CD4-positive, alpha-beta T cell treated with Interleukin-21 for 1 hour (primary cell): ENCODE measurements around the gene SERPINB10.
A peak's percentile ranks its signal among the peaks of the same experiment; 100 is the strongest.

Source experiments
- DNase-seq: peaks from one replicate; pipeline ENCODE4 v3.0.0-alpha.2; 2020

The SERPINB10 gene

DNA sequence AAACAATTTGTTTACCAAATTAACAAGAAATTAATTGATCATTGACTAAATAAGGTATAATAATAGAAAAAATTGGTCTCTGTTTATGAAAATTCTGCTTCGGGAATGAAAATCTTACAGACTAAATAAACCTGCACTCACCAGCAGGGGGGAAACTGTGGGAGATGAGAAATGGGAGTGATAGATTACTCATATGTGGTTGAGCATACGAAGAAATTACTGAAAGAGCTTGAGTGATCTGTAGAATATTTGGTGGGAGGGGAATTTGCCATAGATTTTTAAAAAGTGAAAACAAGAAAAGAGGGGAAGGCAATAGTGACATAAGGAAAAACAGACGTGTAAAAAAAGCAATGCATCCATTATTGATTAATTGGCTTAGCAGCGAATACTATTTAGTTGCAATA is 43.5 kb downstream of the SERPINB10 start:
- DNase-seq, result no peak

DNA sequence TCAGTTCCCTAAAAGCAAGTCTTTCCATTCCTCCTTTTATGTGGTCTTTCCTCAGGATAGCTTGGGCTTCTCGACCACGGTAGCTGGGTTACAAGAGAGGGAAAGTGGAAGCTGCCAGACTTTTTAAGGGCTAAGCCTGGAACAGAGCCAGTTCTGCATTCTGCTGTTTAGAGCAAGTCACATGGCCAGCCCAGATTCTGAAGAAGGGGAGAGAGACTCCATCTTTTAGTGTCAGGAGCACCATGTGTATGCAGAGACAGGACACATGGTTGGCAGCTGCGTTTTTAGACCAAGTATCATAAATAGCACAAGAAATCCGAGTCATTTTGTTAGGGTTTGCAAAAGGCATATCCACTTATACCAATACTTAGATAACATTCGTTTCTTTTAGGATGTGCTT is 46.1 kb downstream of the SERPINB10 start:
- no peak for DNase-seq

DNA sequence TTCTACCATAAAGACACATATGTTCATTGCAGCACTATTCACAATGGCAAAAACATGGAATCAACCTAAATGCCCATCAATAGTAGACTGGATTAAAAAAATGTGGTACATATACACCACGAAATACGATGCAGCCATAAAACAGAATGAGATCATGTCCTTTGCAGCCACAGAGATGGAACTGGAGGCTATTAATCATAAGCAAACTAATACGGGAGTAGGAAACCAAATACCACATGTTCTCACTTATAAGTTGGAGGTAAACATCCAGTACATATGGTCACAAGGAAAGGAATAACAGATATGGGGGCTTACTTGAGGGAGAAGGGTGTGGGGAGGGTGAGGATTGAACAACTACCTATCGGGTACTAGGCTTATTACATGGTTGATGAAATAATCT is 49.0 kb downstream of the SERPINB10 start:
- no peak for DNase-seq

DNA sequence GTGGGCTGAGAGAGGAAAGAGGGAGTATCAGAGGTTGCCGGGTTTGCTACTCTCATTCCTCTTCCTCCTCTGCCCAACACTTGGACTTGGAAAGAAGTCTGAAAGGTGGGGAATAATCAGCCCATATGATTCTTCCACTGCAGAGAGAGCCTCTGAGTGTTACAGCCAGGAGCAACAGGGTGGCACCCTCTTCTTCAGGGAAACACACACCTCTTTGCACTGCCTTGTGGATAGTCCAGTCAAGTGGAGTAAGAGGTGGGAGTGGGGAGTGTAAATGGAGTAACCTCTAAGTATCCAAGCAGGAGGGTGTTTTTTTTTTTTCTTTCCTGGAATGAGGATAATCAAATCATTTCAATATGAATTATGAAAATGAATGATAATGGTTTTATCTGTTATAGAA is 53.1 kb downstream of the SERPINB10 start:
- DNase-seq, result no peak

DNA sequence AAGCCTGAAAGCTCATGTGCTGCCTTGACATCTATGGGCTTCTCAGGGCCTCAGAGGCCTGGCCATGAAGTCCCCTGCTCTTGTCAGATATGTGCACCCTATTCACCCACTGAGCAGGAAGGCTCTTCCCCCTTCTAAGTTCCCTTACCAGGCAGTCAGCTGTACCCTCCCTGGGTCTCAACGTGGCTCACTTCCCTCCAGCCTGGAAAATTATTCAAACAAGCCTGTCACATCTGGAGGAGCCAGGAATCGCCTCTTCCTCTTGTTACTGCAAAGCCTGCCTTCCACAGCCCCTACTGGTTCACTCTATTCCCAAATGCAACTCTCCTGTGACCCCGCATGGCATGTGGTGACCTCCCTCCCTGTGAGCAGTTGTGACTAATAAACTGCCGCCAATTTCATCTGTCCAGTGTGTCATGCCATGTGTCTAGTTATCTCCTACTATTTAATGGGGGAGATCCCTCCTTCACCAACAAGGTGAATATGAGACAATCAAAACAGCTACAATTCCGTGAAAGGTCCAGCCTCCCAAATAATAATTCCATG is 53.8 kb downstream of the SERPINB10 start:
- DNase-seq, result no peak

DNA sequence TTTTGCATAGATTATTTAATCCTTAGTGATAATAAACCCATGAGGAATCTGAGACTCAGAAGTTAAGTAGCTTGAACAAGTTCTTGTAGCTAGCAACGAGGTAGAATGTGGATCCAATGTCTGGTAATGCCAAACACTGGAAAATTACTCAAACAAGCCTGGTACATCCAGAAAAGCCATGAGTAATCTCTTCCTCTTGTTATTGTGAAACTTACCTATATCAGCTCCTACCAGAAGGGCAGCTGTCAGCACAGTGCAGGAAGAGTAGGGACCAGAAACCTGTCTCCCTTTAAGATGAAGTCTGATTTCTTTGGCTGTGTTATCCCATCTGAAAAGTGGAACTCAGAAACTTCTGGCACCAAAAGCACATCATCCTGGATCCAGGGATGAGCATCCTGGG is 54.4 kb downstream of the SERPINB10 start:
- no peak for DNase-seq

DNA sequence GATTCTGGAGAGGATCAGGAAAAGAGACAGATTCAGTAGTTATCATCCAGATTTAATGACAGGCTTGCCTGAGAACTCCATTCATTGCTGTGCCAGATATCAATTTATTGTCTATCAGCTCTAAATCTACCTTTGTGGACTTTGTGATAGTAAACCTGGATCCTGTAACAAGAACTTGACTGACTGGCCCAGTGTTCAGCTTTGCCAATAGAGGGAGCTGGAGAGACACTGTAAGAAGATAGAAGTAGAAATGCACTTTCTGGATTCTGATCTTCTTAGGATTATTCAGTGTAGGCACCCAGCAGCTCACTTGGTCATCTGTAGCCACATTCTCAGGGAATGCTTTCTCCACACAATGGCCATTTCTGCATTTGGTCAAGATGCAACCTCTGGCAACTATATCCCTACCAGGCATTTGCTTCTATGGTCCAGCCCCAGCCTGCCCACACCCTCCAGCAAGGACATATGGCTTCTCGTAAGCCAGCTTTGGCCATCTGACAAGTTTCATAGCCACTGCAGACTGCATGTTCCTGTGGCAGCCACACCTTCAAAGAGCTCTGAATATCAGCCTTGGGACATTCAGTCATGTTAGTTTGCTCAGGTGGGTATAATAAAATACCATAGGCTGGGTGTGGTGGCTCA is 56.0 kb downstream of the SERPINB10 start:
- peak; percentile 75 for DNase-seq

DNA sequence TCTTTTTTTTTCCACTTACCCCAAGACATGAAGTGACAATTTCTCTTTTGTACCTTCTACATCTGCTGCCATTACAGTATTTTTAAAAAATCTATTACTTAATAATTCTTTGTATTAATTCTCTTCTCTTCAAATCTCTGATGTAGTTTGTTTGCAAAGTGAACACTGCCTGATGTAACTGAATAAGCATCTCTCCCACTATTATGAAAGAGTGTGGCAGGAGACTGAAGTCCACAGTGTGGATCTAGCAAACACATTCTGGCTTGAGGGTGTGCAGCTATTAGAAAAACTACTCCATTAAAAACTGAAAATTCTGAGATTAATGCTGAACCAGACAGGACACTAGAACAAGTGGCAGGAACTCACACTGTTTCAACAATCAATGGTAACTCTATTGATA is 57.1 kb downstream of the SERPINB10 start:
- DNase-seq, result no peak

DNA sequence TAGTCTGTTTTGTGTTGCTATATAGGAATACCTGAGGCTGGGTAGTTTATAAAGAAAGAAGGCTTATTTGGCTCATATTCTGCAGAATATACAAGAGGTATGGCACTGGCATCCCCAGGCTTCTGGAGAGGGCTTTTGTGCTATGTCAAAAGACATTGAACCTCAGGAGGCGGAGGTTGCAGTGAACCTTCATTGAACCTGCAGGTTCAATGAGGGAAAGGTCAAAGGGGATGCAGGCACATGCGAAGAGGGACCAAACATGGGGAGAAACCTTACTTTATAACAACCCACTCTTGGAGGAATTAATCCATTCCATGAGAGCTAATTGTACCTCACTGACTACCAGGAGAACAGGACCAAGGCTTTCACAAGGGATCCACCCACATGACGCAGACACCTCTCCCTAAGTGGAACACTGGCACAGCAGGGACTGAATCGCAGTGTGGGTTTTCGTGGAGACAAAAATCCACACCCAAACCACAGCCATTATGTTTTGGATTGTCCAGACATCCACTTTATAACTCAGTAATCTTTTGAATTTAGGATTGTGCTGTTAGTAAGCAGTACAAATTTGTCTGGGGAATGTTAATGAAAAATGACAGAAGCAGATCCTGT is 58.1 kb downstream of the SERPINB10 start:
- DNase-seq, result no peak

DNA sequence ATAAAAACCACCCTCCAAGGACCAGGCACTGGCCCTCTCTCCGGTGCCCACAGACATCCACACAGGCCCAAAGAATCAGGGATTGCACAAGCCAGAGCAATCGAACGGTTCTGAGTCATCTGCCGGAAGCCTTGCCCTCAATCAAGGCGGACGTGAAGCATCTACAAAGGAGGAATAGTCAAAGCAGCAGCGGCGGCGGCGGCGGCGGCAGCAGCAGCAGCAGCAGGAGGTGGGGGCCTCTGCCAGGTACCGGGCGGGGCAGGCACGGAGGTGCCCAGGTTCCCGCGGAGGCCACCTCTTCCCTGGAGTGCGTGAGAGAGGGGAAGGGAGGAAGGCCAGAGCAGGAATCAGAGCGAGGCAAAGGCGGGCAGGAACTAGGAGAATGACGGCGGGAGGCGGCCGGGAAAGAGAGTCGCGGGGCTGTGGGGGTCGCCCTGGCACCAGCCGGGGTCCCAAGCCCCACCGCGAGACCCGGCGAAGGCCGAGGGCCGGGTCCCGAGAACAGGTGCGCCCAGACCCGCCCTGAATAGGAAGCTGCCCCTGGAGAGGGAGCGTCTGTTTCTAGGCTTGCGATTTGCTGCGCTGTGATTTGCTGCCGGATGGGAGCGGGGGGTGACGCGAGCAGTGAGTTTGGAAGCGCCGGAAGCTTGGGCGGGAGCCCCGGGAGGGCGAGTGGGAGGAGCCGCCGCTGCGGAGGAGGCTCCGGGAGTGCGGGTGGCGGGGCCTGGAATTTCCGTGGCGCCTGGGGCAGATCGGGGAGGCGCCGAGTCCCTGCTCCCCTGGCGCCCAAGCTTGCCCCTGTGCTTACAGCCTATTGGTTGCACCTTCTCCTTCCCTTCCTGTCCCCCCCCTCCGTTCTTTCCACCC is 62.4 kb downstream of the SERPINB10 start, which contains the start of gene SERPINB8:
TSS of gene SERPINB8 (plus strand) at position 140 of the 867 bp plus-strand sequence. CDS start 8,228 bp downstream, outside the sequence.
- peak; percentile 81 for DNase-seq

DNA sequence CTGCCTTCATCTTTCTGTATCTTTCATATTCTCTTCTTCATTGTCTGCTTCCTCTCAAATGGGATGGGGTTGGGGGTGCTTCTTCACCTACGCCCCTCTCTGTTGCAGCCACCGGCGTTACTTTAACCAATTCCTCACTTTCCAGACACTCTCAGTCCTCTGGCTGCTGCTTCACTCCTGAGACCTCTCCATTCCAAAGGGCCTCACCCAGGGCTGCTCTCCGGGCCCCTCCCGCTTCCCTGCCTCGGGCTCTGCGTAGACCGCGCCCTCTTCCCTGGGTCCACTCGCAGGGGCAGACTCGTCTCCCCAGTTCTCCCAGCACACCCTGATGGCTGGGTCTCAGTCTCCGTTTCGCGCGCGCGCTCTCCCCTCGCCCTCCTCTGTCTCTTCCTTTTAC is 63.0 kb downstream of the SERPINB10 start:
- no peak for DNase-seq

DNA sequence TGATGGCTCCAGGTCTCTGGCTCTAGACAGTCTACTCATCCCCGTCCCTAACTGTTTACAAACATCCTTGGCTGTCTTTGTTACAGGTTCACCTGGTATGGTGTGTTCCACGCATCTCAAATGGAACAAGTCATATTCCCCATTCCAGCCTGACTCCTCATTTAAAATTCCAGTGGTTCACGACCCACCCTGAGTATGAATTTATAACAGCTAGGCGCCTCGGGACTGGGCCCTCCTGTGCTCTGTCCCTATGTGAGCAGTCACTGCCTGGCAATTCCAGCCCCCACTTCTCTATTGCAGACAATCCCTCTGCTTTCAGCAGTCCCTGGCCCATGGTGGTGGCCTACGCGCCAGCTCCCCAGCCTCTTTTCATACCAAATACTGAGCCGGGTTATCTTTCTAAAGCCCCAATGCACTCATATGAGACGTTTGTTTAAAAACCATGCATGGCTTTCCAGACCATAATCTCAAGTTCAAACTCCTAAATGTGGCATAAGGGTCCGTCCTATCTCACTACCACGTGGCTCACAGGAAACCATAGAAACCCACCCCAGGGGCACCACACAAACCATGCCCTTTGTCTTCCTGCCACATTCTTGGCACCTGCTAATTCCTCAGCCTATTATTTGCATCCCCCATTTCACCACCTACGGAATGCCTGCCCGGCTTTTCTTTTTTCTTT is 63.7 kb downstream of the SERPINB10 start:
- DNase-seq, result no peak

DNA sequence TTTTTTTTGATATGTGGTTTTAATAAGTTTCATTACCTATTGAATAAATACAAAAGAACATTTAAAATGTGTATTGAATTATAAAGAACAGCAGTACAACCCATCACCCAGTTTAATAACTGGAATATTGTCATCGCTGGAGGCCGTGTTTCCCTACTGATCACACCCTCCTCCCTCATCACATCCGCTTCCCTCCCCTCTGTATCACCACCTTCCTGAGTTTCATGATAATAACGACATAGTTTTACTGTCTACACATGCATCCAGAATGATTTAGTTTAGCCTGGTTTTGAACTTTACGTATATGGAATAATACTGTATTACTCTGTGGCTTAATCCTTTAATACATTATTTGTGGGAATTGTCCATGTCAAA is 64.2 kb downstream of the SERPINB10 start:
- DNase-seq, result no peak

DNA sequence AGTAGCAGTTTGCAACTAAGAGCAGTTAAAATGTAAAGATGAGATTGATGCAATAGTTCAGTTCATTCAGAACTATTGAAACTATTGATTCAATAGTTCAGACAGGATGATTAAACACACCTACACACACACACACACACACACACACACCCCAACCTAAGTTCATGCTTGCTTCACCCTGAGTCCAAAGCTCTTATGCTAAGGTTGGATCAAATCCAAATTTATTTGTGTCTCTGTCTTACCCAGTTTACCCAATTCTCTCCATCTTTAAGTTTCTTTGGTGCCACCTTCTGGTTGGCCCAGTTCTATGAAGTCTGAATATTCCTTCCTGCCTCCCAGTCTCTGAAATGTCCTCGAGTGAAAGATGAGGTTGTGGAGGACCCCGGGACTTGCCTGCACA is 67.2 kb downstream of the SERPINB10 start:
- DNase-seq, result peak; percentile 43

DNA sequence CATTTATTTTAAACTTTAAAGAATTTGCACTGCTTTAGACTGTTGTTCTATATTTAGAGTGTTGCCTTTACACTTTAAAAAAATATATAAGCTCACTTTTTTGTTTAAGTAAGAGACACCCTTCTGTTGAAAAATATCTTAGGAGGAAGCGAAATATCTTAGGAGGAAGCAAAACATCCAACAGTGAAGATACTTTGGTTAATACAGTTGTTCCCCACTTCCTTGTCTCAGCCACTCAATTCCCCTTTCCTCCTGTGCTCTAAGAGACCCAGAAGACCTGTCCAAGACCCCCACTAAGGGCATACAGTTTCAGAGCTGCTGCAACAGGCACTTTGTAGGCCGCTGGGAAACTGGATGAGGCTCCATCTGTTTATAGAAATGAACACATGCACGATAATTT is 67.9 kb downstream of the SERPINB10 start:
- no peak for DNase-seq

DNA sequence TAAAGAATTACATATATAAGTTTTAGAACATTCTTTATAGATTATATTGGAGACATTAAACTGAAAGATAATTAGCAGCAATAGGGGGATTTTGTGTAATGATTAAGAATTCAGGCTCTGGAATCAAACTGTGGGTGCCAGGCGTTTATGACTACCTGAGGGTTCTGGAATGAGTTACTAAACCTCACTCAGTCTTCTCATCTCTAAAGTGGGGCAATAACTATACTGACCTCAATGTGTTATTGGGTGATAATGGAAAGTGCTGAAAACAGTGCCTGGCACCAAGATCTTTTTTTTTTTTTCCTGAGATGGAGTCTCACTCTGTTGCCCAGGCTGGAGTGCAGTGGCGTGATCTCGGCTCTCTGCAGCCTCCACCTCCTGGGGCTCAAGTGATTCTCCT is 69.3 kb downstream of the SERPINB10 start:
- DNase-seq, result no peak

DNA sequence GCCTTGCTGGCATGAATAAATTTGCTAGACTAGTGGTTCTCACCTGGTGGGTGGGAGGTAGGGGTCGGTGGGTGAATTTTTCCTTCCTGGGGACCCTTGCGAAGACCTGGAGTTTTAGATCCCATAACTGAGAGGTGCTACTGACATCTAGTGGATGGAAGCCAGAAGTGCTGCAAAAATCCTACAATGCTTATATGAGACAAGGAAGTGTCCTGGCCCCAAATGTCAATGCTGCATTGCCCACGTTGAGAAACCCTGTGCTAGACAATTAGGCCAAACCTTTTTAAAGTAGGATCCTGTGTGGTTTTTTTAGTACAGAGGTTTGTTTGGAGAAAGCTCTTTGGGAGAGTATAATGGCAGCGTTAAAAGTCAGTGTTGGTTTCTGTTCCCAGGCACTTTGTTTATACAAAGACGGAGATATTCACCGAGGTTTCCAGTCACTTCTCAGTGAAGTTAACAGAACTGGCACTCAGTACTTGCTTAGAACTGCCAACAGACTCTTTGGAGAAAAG is 71.7 kb downstream of the SERPINB10 start:
- peak; percentile 62 for DNase-seq

DNA sequence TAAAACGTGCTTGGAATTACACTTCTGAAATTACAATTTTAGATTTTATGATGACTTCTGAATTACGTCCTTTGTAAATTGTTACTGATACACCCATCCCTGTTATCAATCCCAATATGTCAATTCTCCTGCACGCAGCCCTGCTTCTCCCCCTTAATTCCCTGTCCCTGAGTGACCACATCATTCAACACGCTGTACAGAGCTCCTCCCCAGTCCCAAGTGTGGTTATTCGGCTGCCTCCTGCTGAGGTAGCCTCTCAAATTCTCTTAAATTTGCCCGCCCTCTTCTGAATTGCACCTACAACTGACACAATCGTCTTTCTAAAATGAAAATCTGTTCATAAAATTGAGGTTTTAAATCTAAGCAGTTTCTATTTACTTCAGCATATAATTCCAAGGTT is 72.3 kb downstream of the SERPINB10 start:
- DNase-seq, result no peak

DNA sequence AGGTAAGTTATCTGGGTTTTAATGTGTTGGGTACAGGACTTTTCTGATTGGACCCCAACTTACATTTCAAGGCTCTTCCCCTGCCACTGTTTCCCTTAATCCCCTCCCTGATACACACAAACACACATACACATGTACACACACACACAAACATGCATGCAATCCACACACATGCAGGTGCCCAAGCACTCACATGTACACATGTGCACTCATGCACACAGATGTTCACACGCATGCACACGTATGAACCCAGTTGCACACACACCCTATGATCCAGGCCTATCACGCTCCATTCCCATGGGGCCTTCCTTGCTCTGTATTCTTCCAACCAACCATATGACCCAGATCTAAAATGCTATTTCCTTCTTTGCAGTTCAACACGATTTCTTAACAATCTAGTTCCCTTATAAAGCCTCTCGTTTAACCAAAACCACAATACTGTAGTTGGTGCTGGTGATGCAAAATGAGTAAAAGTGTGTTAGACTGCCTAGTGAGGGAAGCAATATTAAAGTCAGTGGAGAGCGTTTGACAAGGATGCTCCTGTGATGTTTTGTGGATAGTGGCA is 73.2 kb downstream of the SERPINB10 start:
- DNase-seq, result no peak

DNA sequence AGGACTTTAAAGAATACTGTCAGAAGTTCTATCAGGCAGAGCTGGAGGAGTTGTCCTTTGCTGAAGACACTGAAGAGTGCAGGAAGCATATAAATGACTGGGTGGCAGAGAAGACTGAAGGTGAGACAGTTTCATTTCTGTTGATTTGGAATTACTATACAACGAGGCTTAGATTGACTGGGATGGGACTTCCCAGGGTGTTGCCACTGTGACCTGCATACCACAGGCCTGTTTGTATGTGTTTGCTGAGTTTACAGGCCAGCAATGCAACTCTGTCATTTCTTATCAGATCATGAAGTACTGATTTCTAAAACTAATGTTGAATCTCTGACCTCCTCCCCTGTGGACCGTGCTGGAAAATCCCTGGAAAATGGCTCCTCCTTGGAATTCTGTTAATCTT is 74.0 kb downstream of the SERPINB10 start:
- DNase-seq, result no peak

DNA sequence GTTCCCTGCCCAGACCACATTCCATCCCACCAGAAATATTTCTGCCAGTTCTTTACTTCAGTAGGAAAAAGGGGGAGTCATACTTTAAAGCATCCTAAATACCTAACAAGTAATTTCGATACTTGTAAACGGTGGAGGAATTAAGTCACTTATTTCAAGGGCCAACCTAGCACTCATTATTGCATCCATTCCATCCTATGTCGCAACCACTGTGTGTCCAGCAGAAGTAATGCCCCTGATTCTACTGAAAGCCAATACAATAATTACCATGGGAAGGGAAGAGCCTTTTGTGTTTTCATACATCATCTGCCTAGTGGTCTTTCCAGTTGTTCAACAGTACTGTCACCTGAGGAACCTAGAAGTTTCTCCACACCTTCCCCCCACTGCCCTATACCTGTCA is 74.6 kb downstream of the SERPINB10 start:
- DNase-seq, result no peak
